OCI-LY7 (cell line): ENCODE measurements around the gene ADD3. TPM values are rescaled to one million over a fixed set of nuclear protein-coding genes. Genes with fewer than 3 reads are reported as not detected.

Experiments used
- BruUV-seq: library from RNA; stranded (reverse); fragments of 400-500 nt; replicated peaks from 2 replicates; lab custom pipeline; 2021; lab: Mats Ljungman, UMichigan
- CTCF ChIA-PET: fragments of 300-600 bp; sonication (Branson Sonifier 250); formaldehyde crosslinking; loops from one replicate; lab custom pipeline; 2022; ENCODE audit warnings: antibody characterized with exemption; ENCODE audit not compliant: unreplicated experiment; lab: Charles Lee
- POLR2A ChIA-PET: fragments of 300-600 bp; sonication (Branson Sonifier 250); formaldehyde crosslinking; loops from one replicate; lab custom pipeline; 2022; ENCODE audit warnings: antibody characterized with exemption; lab: Charles Lee
- DNase-seq: peaks from one replicate; pipeline ENCODE4 v3.0.0-alpha.2; 2015; ENCODE audit warnings: low spot score
- H2AFZ ChIP-seq: fragments of 200-600 bp; sonication (generic), shearing (Covaris generic); 2 replicates; pipeline ENCODE4 v1.6.1; 2014; ENCODE audit warnings: mild to moderate bottlenecking, antibody characterized with exemption, low read length, moderate library complexity
- H3K27ac ChIP-seq: fragments of 200-600 bp; sonication (generic); 2 replicates; pipeline ENCODE4 v1.5.1; 2014; ENCODE audit warnings: mixed run types, low read depth, mild to moderate bottlenecking, moderate library complexity, low read length, inconsistent platforms; ENCODE audit not compliant: poor library complexity, severe bottlenecking
- H3K36me3 ChIP-seq: fragments of 200-600 bp; sonication (generic); 2 replicates; pipeline ENCODE4 v1.6.1; 2014; ENCODE audit warnings: mild to moderate bottlenecking, antibody characterized with exemption, low read length, moderate library complexity, mixed read lengths; ENCODE audit not compliant: insufficient read depth
- H3K4me1 ChIP-seq: fragments of 200-600 bp; sonication (generic); 2 replicates; pipeline ENCODE4 v1.5.1; 2014; ENCODE audit warnings: mild to moderate bottlenecking, low read length; ENCODE audit not compliant: insufficient read depth, poor library complexity, severe bottlenecking
- H3K4me2 ChIP-seq: fragments of 200-600 bp; sonication (generic); 2 replicates; pipeline ENCODE4 v1.6.1; 2014; ENCODE audit warnings: mild to moderate bottlenecking, low read length
- H3K4me3 ChIP-seq: fragments of 200-600 bp; sonication (generic); 2 replicates; pipeline ENCODE4 v1.5.1; 2014; ENCODE audit warnings: mild to moderate bottlenecking, low read depth, low read length; ENCODE audit not compliant: poor library complexity, severe bottlenecking
- H3K79me2 ChIP-seq: fragments of 200-600 bp; sonication (generic); 2 replicates; pipeline ENCODE4 v1.6.1; 2016; ENCODE audit warnings: low read depth, mild to moderate bottlenecking, low read length, moderate library complexity, mixed read lengths; ENCODE audit not compliant: insufficient read depth
- H3K9me2 ChIP-seq: fragments of 200-600 bp; sonication (generic); 2 replicates; pipeline ENCODE4 v1.6.1; 2016; ENCODE audit warnings: mild to moderate bottlenecking, low read length, mixed read lengths; ENCODE audit not compliant: insufficient read depth
- H3K9me3 ChIP-seq: fragments of 200-600 bp; sonication (generic); 2 replicates; pipeline ENCODE4 v1.6.1; 2014; ENCODE audit warnings: mild to moderate bottlenecking, mixed run types, low read length, mixed read lengths
- H4K20me1 ChIP-seq: fragments of 200-600 bp; sonication (generic); 2 replicates; pipeline ENCODE4 v1.6.1; 2014; ENCODE audit warnings: mild to moderate bottlenecking, antibody characterized with exemption, low read length, moderate library complexity, mixed read lengths; ENCODE audit not compliant: insufficient read depth
- EZH2phosphoT487 ChIP-seq: fragments of 200-600 bp; sonication (generic); IDR thresholded peaks from 2 replicates; pipeline ENCODE4 v1.6.1; 2018; ENCODE audit warnings: low read depth, borderline replicate concordance, mild to moderate bottlenecking, mixed run types, antibody characterized with exemption, low read length, moderate library complexity, mixed read lengths
- intact Hi-C: fragments of 100-400 bp; cut with micrococcal nuclease; formaldehyde crosslinking; loops from one replicate; pipeline ENCODE4 v1.10.0; 2022; ENCODE audit not compliant: unreplicated experiment
- total RNA-seq, 2 experiments: library from RNA; depleted of rRNA in 1 of 2; stranded (reverse); fragments of >200 nt in 1 of 2; shearing (Covaris generic) in 1 of 2; gene quantifications; 2 replicates each; pipeline ENCODE4 v1.2.3, GENCODE V29; 2014 to 2022
- TF ChIP-seq, protein P1 (sequence below): fragments of 200-600 bp; sonication (generic); conservative IDR thresholded peaks from 2 replicates; pipeline ENCODE4 v1.5.1; 2014; ENCODE audit warnings: mild to moderate bottlenecking, antibody characterized with exemption, low read length, moderate library complexity, mixed read lengths

The ADD3 gene
- total RNA-seq, 2 experiments from 2014 or later: 75.8 to 89.7 TPM

DNA sequence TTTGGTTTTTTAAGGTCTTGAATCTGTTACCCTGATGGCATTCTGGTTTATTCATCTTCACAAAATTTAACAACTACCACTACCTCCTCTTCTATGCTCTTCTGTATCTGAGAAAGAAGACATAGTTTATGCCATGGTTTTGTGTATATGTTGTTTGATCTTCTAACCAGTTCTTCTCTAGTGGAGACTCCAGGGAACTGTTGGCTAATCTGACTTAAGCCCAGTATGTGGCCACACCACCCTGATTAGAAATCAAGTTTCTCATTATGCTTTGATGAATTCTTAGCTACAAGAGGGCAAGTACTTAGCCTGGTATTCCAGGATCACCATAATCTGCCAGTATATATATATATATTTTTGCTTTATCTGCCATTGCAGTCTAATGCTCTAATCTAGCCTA is 100.1 kb downstream of the ADD3 start:
- Histone ChIP-seq H3K9me3 (no peaks in the 10 kb centered on the region), H4K20me1 (no peaks in the 10 kb centered on the region), H2AFZ (no peak overlapping the region), H3K79me2 (no peaks in the 10 kb centered on the region), H3K36me3 (peaks cover 39% of the 10 kb centered on the region), H3K9me2 (no peaks in the 10 kb centered on the region), H3K4me2 (no peak overlapping the region), H3K4me1 (no peaks in the 10 kb centered on the region), H3K27ac (no peak overlapping the region), H3K4me3 (no peak overlapping the region)
- intact Hi-C loops: no loop called here
- TF ChIP-seq, protein P1, sequence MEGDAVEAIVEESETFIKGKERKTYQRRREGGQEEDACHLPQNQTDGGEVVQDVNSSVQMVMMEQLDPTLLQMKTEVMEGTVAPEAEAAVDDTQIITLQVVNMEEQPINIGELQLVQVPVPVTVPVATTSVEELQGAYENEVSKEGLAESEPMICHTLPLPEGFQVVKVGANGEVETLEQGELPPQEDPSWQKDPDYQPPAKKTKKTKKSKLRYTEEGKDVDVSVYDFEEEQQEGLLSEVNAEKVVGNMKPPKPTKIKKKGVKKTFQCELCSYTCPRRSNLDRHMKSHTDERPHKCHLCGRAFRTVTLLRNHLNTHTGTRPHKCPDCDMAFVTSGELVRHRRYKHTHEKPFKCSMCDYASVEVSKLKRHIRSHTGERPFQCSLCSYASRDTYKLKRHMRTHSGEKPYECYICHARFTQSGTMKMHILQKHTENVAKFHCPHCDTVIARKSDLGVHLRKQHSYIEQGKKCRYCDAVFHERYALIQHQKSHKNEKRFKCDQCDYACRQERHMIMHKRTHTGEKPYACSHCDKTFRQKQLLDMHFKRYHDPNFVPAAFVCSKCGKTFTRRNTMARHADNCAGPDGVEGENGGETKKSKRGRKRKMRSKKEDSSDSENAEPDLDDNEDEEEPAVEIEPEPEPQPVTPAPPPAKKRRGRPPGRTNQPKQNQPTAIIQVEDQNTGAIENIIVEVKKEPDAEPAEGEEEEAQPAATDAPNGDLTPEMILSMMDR: no peak
- no peak for TF ChIP-seq EZH2phosphoT487
- DNase-seq: no peak
- CTCF ChIA-PET: no interaction called here
- no TSS peak for BruUV-seq
- POLR2A ChIA-PET: interaction anchor here (0.5 to 1.6 kb wide), 11 partner anchors 8 to 462 kb away, joined by 3 to 8 read pairs (median 3); no protein-coding TSS in a partner anchor

- H3K9me3 ChIP-seq: no peaks in the 10 kb centered on the region
- H3K4me2 ChIP-seq: no peak overlapping the region
- no peak for DNase-seq
- H3K36me3 ChIP-seq: peaks cover 42% of the 10 kb centered on the region
- H3K4me1 ChIP-seq: no peaks in the 10 kb centered on the region
- ChIA-PET CTCF (no interaction called here), POLR2A (interaction anchor here (0.9 to 1.6 kb wide), 8 partner anchors 8 to 1325 kb away, joined by 3 to 10 read pairs (median 5); no protein-coding TSS in a partner anchor)
- intact Hi-C loops: no loop called here
- H3K9me2 ChIP-seq: no peaks in the 10 kb centered on the region
- H3K4me3 ChIP-seq: no peak overlapping the region
- H4K20me1 ChIP-seq: no peaks in the 10 kb centered on the region
- no peak overlapping the region for H2AFZ ChIP-seq
- H3K79me2 ChIP-seq: no peaks in the 10 kb centered on the region
- TF ChIP-seq EZH2phosphoT487: no peak
- TF ChIP-seq, protein P1: no peak
- BruUV-seq: no TSS peak
- no peak overlapping the region for H3K27ac ChIP-seq
These were observed 101.7 kb downstream of the ADD3 start for GRCh38 chr10:110109511-110109910.

DNA sequence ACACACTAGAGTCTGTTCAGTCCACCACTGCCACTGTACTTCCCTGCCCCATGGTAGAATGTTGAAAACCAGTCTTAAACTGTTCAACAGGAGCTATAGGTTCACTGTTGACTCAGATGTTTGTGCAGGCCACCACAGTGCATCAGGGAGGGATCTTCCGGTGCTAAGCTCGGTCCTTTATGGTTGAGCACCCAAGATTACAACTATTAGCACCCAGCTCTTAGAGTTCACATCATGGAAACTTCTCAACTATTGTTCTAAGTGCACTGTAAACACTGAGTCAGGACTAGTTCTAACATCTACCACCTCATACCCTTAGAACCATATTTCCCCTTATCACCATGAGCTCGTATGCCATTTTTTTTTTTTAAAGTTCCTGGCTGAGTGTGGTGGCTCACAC is 102.6 kb downstream of the ADD3 start:
- POLR2A ChIA-PET: interaction anchor here (0.9 to 1.6 kb wide), 3 partner anchors 7 to 80 kb away, joined by 3 to 10 read pairs (median 5); no protein-coding TSS in a partner anchor
- CTCF ChIA-PET: no interaction called here

More for the DNA sequence above, 102.6 kb downstream of the ADD3 start:
- TF ChIP-seq EZH2phosphoT487: no peak
- TF ChIP-seq, protein P1: no peak
- Histone ChIP-seq H3K4me1 (no peaks in the 10 kb centered on the region), H3K4me2 (no peak overlapping the region), H3K9me3 (no peaks in the 10 kb centered on the region), H3K79me2 (no peaks in the 10 kb centered on the region), H3K9me2 (no peaks in the 10 kb centered on the region), H3K27ac (no peak overlapping the region), H3K4me3 (no peak overlapping the region), H4K20me1 (no peaks in the 10 kb centered on the region), H3K36me3 (peaks cover 49% of the 10 kb centered on the region), H2AFZ (no peak overlapping the region)
- intact Hi-C loops: no loop called here
- BruUV-seq: no TSS peak
- no peak for DNase-seq
